Measurements from ENCODE around the gene KLHL30.

KLHL30 gene

GRCh38 chr2:238125127-238125885, 13.2 kb upstream of the KLHL30 start:
- no peak overlapping the region for H3K4me3 ChIP-seq (ENCODE audit: low read depth, low read length)
- no peak for TF ChIP-seq CTCF (IDR thresholded peaks at IDR 0.05; ENCODE audit: low read depth, low read length, missing control alignments)
- in situ Hi-C loops (cut with HindIII; ENCODE audit: low sequenced_read_pairs): no loop called here
- no peak for DNase-seq (ENCODE audit: low read depth)

- in situ Hi-C loops (cut with HindIII; ENCODE audit: low sequenced_read_pairs): no loop called here
- no peak for DNase-seq (ENCODE audit: low read depth)
- TF ChIP-seq CTCF (IDR thresholded peaks at IDR 0.05; ENCODE audit: low read depth, low read length, missing control alignments): no peak
- no peak overlapping the region for H3K4me3 ChIP-seq (ENCODE audit: low read depth, low read length)
Measured at GRCh38 chr2:238126338-238126737, 12.1 kb upstream of the KLHL30 start.

- no peak for DNase-seq (ENCODE audit: low read depth)
- TF ChIP-seq CTCF (IDR thresholded peaks at IDR 0.05; ENCODE audit: low read depth, low read length, missing control alignments): no peak
- in situ Hi-C loops (cut with HindIII; ENCODE audit: low sequenced_read_pairs): no loop called here
- no peak overlapping the region for H3K4me3 ChIP-seq (ENCODE audit: low read depth, low read length)
Measured at GRCh38 chr2:238126775-238127164, 11.7 kb upstream of the KLHL30 start.

GRCh38 chr2:238127165-238128060, 11.1 kb upstream of the KLHL30 start:
- in situ Hi-C loops (cut with HindIII; ENCODE audit: low sequenced_read_pairs): no loop called here
- no peak for DNase-seq (ENCODE audit: low read depth)
- TF ChIP-seq CTCF (IDR thresholded peaks at IDR 0.05; ENCODE audit: low read depth, low read length, missing control alignments): no peak
- no peak overlapping the region for H3K4me3 ChIP-seq (ENCODE audit: low read depth, low read length)

GRCh38 chr2:238128061-238128440, 10.4 kb upstream of the KLHL30 start:
- DNase-seq (ENCODE audit: low read depth): no peak
- TF ChIP-seq CTCF (IDR thresholded peaks at IDR 0.05; ENCODE audit: low read depth, low read length, missing control alignments): no peak
- H3K4me3 ChIP-seq (ENCODE audit: low read depth, low read length): no peak overlapping the region
- in situ Hi-C loops (cut with HindIII; ENCODE audit: low sequenced_read_pairs): no loop called here

- no peak overlapping the region for H3K4me3 ChIP-seq (ENCODE audit: low read depth, low read length)
- TF ChIP-seq CTCF (IDR thresholded peaks at IDR 0.05; ENCODE audit: low read depth, low read length, missing control alignments): no peak
- in situ Hi-C loops (cut with HindIII; ENCODE audit: low sequenced_read_pairs): no loop called here
- DNase-seq (ENCODE audit: low read depth): no peak
Measured at GRCh38 chr2:238128534-238129001, 9.9 kb upstream of the KLHL30 start.

Measured in astrocyte of the cerebellum (primary cell).